H1 (cell line): ENCODE data around the gene OBI1. TPM values are rescaled to one million over a fixed set of nuclear protein-coding genes. Genes with fewer than 3 reads are reported as not detected.

Experiments
- CTCF ChIA-PET: fragments of 300-600 bp; sonication (Branson Sonifier 250); formaldehyde crosslinking; loops from one replicate; lab custom pipeline; 2021; ENCODE audit not compliant: partially characterized antibody; lab: Charles Lee
- POLR2A ChIA-PET: fragments of 300-600 bp; sonication (Branson Sonifier 250); formaldehyde crosslinking; loops from one replicate; lab custom pipeline; 2021; ENCODE audit warnings: inconsistent platforms; ENCODE audit not compliant: partially characterized antibody; lab: Charles Lee
- DNase-seq, 2 experiments: peaks; one replicate each; pipeline versions ENCODE4 v3.0.0 to v3.0.0-alpha.2; 2010 to 2022; ENCODE audit warnings: low spot score in 2 of 2, low read depth in 1 of 2, mixed read lengths in 1 of 2
- FAIRE-seq: peaks from 2 replicates; lab custom pipeline; 2011; peaks lifted over from hg19 to GRCh38; lab: Jason Lieb, UNC
- H2AFZ ChIP-seq: 2 replicates; pipeline ENCODE4 v1.8.1; 2012; ENCODE audit warnings: low read length, inconsistent platforms
- H2AK5ac ChIP-seq: 2 replicates; pipeline ENCODE4 v1.6.1; 2013; ENCODE audit warnings: low read depth, low read length
- H2BK120ac ChIP-seq: replicated peaks from 2 replicates; pipeline ENCODE3; 2013; ENCODE audit warnings: low read depth, low read length, inconsistent platforms
- H2BK12ac ChIP-seq: 2 replicates; pipeline ENCODE4 v1.6.1; 2013; ENCODE audit warnings: low read depth, low read length
- H2BK15ac ChIP-seq: 2 replicates; pipeline ENCODE4 v1.6.1; 2013; ENCODE audit warnings: low read length
- H2BK20ac ChIP-seq: 2 replicates; pipeline ENCODE4 v1.6.1; 2013; ENCODE audit warnings: low read length
- H2BK5ac ChIP-seq: 2 replicates; pipeline ENCODE4 v1.6.1; 2013; ENCODE audit warnings: low read depth, low read length
- H3K14ac ChIP-seq: 2 replicates; pipeline ENCODE4 v1.6.1; 2013; ENCODE audit warnings: inconsistent platforms; ENCODE audit not compliant: insufficient read length
- H3K18ac ChIP-seq: 2 replicates; pipeline ENCODE4 v1.6.1; 2013; ENCODE audit warnings: low read length; ENCODE audit errors: extremely low read depth
- H3K23ac ChIP-seq: 2 replicates; pipeline ENCODE4 v1.6.1; 2013; ENCODE audit warnings: inconsistent platforms; ENCODE audit not compliant: insufficient read length
- H3K23me2 ChIP-seq: 2 replicates; pipeline ENCODE4 v1.6.1; 2013; ENCODE audit warnings: low read depth, low read length
- H3K27ac ChIP-seq: 2 replicates; pipeline ENCODE4 v1.6.1; 2011; ENCODE audit warnings: low read depth, low read length, inconsistent platforms
- H3K27me3 ChIP-seq, 4 experiments: replicated peaks in 1 of 4; 1 replicate in 1 of 4; 2 replicates in 3 of 4; pipeline versions ENCODE4 v1.6.1 to v1.8.1; 2011 to 2013; ENCODE audit warnings: low read length in 3 of 4, mild to moderate bottlenecking in 3 of 4, inconsistent platforms in 2 of 4, mixed read lengths in 2 of 4, moderate library complexity in 1 of 4; ENCODE audit not compliant: control insufficient read depth in 3 of 4, insufficient read depth in 3 of 4; ENCODE audit errors: extremely low read depth in 1 of 4
- H3K36me3 ChIP-seq, 4 experiments: 2 replicates each; pipeline versions ENCODE4 v1.6.1 to v1.8.1; 2011 to 2013; ENCODE audit warnings: mild to moderate bottlenecking in 4 of 4, low read length in 3 of 4, moderate library complexity in 2 of 4, control low read depth in 1 of 4, inconsistent platforms in 1 of 4; ENCODE audit not compliant: insufficient read depth in 4 of 4, control insufficient read depth in 2 of 4
- H3K4ac ChIP-seq: replicated peaks from 2 replicates; pipeline ENCODE3; 2013; ENCODE audit warnings: low read length, low read depth, mixed read lengths, inconsistent platforms; ENCODE audit not compliant: insufficient read length
- H3K4me1 ChIP-seq, 4 experiments: replicated peaks in 1 of 4; 1 replicate in 1 of 4; 2 replicates in 3 of 4; pipeline versions ENCODE4 v1.6.1 to v1.8.1; 2011 to 2013; ENCODE audit warnings: low read length in 3 of 4, inconsistent platforms in 2 of 4, mixed read lengths in 1 of 4; ENCODE audit not compliant: insufficient read depth in 4 of 4, control insufficient read depth in 3 of 4
- H3K4me2 ChIP-seq, 2 experiments: 2 replicates each; pipeline versions ENCODE4 v1.6.1 to v1.8.1; 2011 to 2013; ENCODE audit warnings: low read depth in 2 of 2, low read length in 2 of 2, control low read depth in 1 of 2, inconsistent platforms in 1 of 2, mild to moderate bottlenecking in 1 of 2; ENCODE audit not compliant: insufficient read depth in 1 of 2
- H3K4me3 ChIP-seq, 4 experiments: fragments of 200-600, 300-600 bp in 1 of 4; sonication (generic), shearing (Covaris generic), sonication (Bioruptor Twin) in 1 of 4; 2 replicates each; pipeline versions ENCODE4 v1.5.1 to v1.8.1; 2011 to 2016; ENCODE audit warnings: low read length in 4 of 4, low read depth in 3 of 4, control low read depth in 2 of 4, inconsistent platforms in 2 of 4, mild to moderate bottlenecking in 2 of 4, mixed read lengths in 1 of 4, moderate library complexity in 1 of 4; ENCODE audit not compliant: insufficient read depth in 2 of 4; ENCODE audit errors: extremely low read depth in 1 of 4
- H3K56ac ChIP-seq: replicated peaks from 2 replicates; pipeline ENCODE3; 2013; ENCODE audit warnings: low read depth, mild to moderate bottlenecking, mixed read lengths, low read length, inconsistent platforms; ENCODE audit not compliant: insufficient read length
- H3K79me1 ChIP-seq: 2 replicates; pipeline ENCODE4 v1.6.1; 2013; ENCODE audit warnings: low read depth, low read length, control low read depth
- H3K79me2 ChIP-seq, 2 experiments: 2 replicates each; pipeline versions ENCODE4 v1.6.1 to v1.8.1; 2012 to 2013; ENCODE audit warnings: low read length in 2 of 2, mild to moderate bottlenecking in 2 of 2, inconsistent platforms in 1 of 2; ENCODE audit not compliant: insufficient read depth in 2 of 2, control insufficient read depth in 1 of 2
- H3K9ac ChIP-seq, 4 experiments: replicated peaks in 1 of 4; 1 replicate in 1 of 4; 2 replicates in 3 of 4; pipeline versions ENCODE4 v1.6.1 to v1.8.1; 2011 to 2013; ENCODE audit warnings: low read depth in 3 of 4, low read length in 3 of 4, control low read depth in 2 of 4, mild to moderate bottlenecking in 2 of 4, moderate library complexity in 2 of 4, inconsistent platforms in 1 of 4; ENCODE audit errors: extremely low read depth in 1 of 4
- H3K9me3 ChIP-seq, 2 experiments: 2 replicates each; pipeline versions ENCODE4 v1.6.1 to v1.8.1; 2012 to 2013; ENCODE audit warnings: mild to moderate bottlenecking in 2 of 2, moderate library complexity in 2 of 2, control low read depth in 1 of 2, inconsistent platforms in 1 of 2, low read depth in 1 of 2, low read length in 1 of 2, mixed read lengths in 1 of 2; ENCODE audit not compliant: insufficient read depth in 2 of 2
- H4K20me1 ChIP-seq, 2 experiments: replicated peaks in 1 of 2; 2 replicates each; pipeline versions ENCODE3 to v1.8.1; 2011 to 2013; ENCODE audit warnings: inconsistent platforms in 2 of 2, low read length in 2 of 2, mild to moderate bottlenecking in 1 of 2; ENCODE audit not compliant: insufficient read depth in 2 of 2, control insufficient read depth in 1 of 2
- H4K5ac ChIP-seq: 2 replicates; pipeline ENCODE4 v1.6.1; 2013; ENCODE audit warnings: low read length, low read depth, mixed read lengths, inconsistent platforms; ENCODE audit not compliant: insufficient read length
- H4K8ac ChIP-seq: 2 replicates; pipeline ENCODE4 v1.8.0; 2013; ENCODE audit warnings: mild to moderate bottlenecking, moderate library complexity, low read length, inconsistent platforms; ENCODE audit not compliant: insufficient read depth; ENCODE audit errors: extremely low read depth
- H4K91ac ChIP-seq: replicated peaks from 2 replicates; pipeline ENCODE3; 2013; ENCODE audit warnings: low read length, mixed read lengths, inconsistent platforms; ENCODE audit not compliant: insufficient read length
- CBX8 ChIP-seq: fragments of 300-800, 300-1000 bp; sonication (generic); IDR thresholded peaks from 2 replicates; pipeline ENCODE4 v1.7.1; 2016; ENCODE audit warnings: low read depth, low read length, borderline replicate concordance
- EZH2 ChIP-seq: fragments of 200-600 bp; sonication (generic); IDR thresholded peaks from 2 replicates; pipeline ENCODE4 v1.7.1; 2012; ENCODE audit warnings: low read depth, mild to moderate bottlenecking, moderate library complexity, low read length, inconsistent platforms; ENCODE audit not compliant: severe bottlenecking
- SIN3A ChIP-seq, 2 experiments: IDR thresholded peaks in 1 of 2; conservative IDR thresholded peaks in 1 of 2; 2 replicates each; pipeline ENCODE4 v1.6.1; 2011 to 2012; ENCODE audit warnings: low read length in 2 of 2, improper control_type of control experiment in 1 of 2, low read depth in 1 of 2, mild to moderate bottlenecking in 1 of 2
- WGBS, 2 experiments: shearing (Covaris generic) in 1 of 2; methylation state at CpG; one replicate each; pipeline versions ENCODE4 v1.1.6 to v1.1.7; 2013 to 2015; ENCODE audit warnings: low lambda C conversion rate in 2 of 2, mixed read lengths in 2 of 2, inconsistent platforms in 1 of 2, low coverage in 1 of 2, missing lambda C conversion rate in 1 of 2; ENCODE audit not compliant: insufficient replicate concordance in 2 of 2, insufficient coverage in 1 of 2, insufficient read length in 1 of 2; ENCODE audit errors: extremely low coverage in 1 of 2, missing lambda C conversion rate in 1 of 2; 5-methylcytosine and 5-hydroxymethylcytosine counted together
- polyA plus RNA-seq, 7 experiments: library from polyadenylated mRNA; depleted of rRNA in 3 of 7; stranded (reverse) in 5 of 7; unstranded in 2 of 7; fragments of >200 nt in 5 of 7; fragments of 200-250 nt in 2 of 7; gene quantifications; 1 replicate in 5 of 7; 2 replicates in 1 of 7; 4 replicates in 1 of 7; pipeline versions ENCODE4 v1.2.1 to v1.2.3, GENCODE V29; 2011 to 2013; ENCODE audit warnings: missing spikeins in 2 of 7, mixed read lengths in 2 of 7
- total RNA-seq: library from RNA; stranded (reverse); fragmentation: NEBNext Ultra II Directional; extraction: Animal tissue kit (Norgen Biotek cat#: 25700); gene quantifications from 2 replicates; pipeline ENCODE4 v1.2.1, GENCODE V29; 2021

The OBI1 gene
- total and polyA plus RNA-seq, 2 of the 8 experiments (the other 6 are each of a cell fraction or from before 2014, with no cell fraction given), result 7.1 to 14.3 TPM

DNA sequence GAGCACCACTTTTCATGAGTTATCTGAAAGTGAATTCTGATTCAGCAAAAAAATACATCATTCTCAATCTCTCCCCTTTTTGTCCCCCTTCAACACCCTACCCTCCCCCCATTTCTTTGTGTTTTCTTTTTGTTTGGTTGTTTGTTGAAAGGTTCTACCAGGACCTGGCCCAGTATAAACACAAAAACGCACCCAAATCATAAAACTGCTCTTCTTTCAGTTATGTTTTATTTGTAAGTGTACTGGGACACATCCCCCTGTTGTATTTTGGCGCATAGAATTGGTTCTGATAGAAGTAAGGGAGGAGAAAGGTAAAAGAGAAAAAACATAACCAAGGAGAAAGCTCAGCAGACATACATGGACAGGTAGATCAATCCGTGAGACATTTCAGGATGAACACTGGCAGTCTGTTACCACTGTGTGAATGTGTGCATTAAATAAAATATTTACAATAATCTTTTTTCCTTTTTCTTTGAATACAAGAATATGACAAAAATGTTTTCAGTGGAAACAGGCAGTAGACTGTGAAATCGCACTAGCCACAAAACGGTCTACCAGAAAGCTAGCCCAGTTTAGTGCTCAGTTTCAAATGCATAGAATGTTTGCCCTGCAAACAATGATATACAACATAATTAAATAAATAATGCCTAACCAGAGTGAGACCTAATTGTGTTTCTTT is 59.9 kb downstream of the OBI1 start:
- Histone ChIP-seq H3K36me3 (no peaks in the 10 kb centered on the region; a peak in 1 of 8 replicates), H2AFZ (no peak overlapping the region), H2BK120ac (no peak overlapping the region), H2BK5ac (no peak overlapping the region), H3K4me1 (peaks cover under 1 to 31% (median 10%) of the 10 kb centered on the region in 4 experiments), H3K9ac (no peak overlapping the region)
- FAIRE-seq, result no peak
- 0 out of 2 replicates have a peak, but pooled peaks have one; percentile 52 for TF ChIP-seq CBX8
- peak; percentile 6 for TF ChIP-seq EZH2
- TF ChIP-seq SIN3A (conservative IDR thresholded peaks at IDR 0.05 in 1 of 2, IDR thresholded peaks at IDR 0.05 in 1 of 2; ENCODE audit: low read depth in 1 of 2, low read length in 2 of 2), result no peak
- TF ChIP-seq, all 59 proteins: peak for 2
- no peak overlapping the region for H2BK15ac ChIP-seq
- no peak overlapping the region for H3K27ac ChIP-seq
- no peaks in the 10 kb centered on the region for H3K9me3 ChIP-seq
- H4K8ac ChIP-seq, result no peak overlapping the region
- no peak overlapping the region for H3K4ac ChIP-seq
- H2AK5ac ChIP-seq, result no peak overlapping the region
- H4K20me1 ChIP-seq, result peaks cover 10 to 17% of the 10 kb centered on the region in 2 experiments
- H3K79me1 ChIP-seq, result no peaks in the 10 kb centered on the region
- H3K27me3 ChIP-seq, result peaks cover 77 to 97% (median 90%) of the 10 kb centered on the region in 4 experiments
- CTCF ChIA-PET, result interaction anchor here (1.6 kb wide), 1 partner anchor 9 kb away, joined by 5 read pairs; no protein-coding TSS in a partner anchor
- H3K79me2 ChIP-seq, result no peaks in the 10 kb centered on the region
- no peak overlapping the region for H3K4me3 ChIP-seq
- no peak overlapping the region for H3K18ac ChIP-seq
- H4K91ac ChIP-seq, result no peak overlapping the region
- DNase-seq, result no peak
- no peak overlapping the region for H3K14ac ChIP-seq
- WGBS, 2 experiments, result 9% methylated on average over 5 of the region's 5 CpGs; no CpG with 5 or more reads in 1 of the 2 experiments
- H3K56ac ChIP-seq, result no peak overlapping the region
- POLR2A ChIA-PET, result no interaction called here
- H3K23ac ChIP-seq, result no peak overlapping the region
- no peak overlapping the region for H3K4me2 ChIP-seq
- H4K5ac ChIP-seq, result no peak overlapping the region
- H2BK12ac ChIP-seq, result no peak overlapping the region
- peaks cover 25% of the 10 kb centered on the region; the same call in 1 of the 2 replicates for H3K23me2 ChIP-seq
- H2BK20ac ChIP-seq, result no peak overlapping the region
